ENCODE results near the gene RUNX2.

RUNX2 gene

DNA sequence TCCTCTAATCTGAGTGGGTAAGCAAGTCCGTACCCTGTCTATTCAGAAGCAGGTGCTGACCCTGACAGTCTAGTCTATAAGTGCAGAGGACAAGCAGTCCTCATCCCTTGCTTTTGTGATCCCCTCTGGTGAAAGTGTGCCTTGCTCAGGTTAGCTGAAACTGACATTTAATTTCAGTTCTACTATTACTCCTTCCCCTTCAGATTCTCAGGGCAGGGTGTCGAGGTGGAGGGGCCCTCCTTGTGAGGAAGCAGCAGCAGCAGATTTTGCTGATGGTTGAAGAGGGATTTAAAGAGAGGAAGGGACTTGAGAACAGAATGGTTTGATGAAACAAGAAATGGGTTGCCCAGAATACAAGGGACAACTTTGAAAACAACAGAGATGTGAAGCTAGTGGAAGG lies 378.2 kb downstream of the RUNX2 start:
- no peak for DNase-seq (ENCODE audit: low read depth)

DNA sequence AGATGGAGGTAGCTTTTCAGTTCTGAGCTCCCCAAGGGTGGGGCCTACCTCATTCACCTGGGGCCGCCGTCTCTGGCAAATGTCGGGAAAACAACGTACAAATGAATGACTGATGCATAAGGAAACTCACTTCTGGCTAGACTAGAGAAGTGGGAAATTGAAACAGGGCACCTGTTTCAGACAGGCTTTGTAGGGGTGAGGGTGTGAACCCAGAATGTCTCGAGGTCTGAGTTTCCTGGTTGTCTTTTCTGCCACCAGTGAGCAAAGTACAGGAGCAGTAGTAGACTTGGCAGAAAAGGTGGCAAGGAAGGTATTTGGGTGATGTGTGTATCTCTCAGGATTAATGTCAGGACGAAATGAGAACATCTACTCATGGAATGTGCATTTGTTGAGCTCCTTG lies 379.0 kb downstream of the RUNX2 start:
- TF ChIP-seq, protein P1, sequence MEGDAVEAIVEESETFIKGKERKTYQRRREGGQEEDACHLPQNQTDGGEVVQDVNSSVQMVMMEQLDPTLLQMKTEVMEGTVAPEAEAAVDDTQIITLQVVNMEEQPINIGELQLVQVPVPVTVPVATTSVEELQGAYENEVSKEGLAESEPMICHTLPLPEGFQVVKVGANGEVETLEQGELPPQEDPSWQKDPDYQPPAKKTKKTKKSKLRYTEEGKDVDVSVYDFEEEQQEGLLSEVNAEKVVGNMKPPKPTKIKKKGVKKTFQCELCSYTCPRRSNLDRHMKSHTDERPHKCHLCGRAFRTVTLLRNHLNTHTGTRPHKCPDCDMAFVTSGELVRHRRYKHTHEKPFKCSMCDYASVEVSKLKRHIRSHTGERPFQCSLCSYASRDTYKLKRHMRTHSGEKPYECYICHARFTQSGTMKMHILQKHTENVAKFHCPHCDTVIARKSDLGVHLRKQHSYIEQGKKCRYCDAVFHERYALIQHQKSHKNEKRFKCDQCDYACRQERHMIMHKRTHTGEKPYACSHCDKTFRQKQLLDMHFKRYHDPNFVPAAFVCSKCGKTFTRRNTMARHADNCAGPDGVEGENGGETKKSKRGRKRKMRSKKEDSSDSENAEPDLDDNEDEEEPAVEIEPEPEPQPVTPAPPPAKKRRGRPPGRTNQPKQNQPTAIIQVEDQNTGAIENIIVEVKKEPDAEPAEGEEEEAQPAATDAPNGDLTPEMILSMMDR (IDR thresholded peaks at IDR 0.05; ENCODE audit: low read depth, low read length) = no peak
- TF ChIP-seq MYC (IDR thresholded peaks at IDR 0.05; ENCODE audit: low read depth, low read length) (no peak), POLR2A (IDR thresholded peaks at IDR 0.05; ENCODE audit: extremely low read depth, insufficient read length) (no peak)
- TF ChIP-seq, protein P2, sequence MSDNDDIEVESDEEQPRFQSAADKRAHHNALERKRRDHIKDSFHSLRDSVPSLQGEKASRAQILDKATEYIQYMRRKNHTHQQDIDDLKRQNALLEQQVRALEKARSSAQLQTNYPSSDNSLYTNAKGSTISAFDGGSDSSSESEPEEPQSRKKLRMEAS (IDR thresholded peaks at IDR 0.05; ENCODE audit: low read depth, low read length) = no peak
- DNase-seq (ENCODE audit: low read depth) = no peak
- H3K4me3 ChIP-seq (ENCODE audit: low read depth, low read length) = no peak overlapping the region

More for the DNA sequence above, 378.2 kb downstream of the RUNX2 start:
- H3K4me3 ChIP-seq (ENCODE audit: low read depth, low read length) = no peak overlapping the region
- TF ChIP-seq, protein P2 (IDR thresholded peaks at IDR 0.05; ENCODE audit: low read depth, low read length) = no peak
- TF ChIP-seq POLR2A (IDR thresholded peaks at IDR 0.05; ENCODE audit: extremely low read depth, insufficient read length) = no peak
- TF ChIP-seq, protein P1 (IDR thresholded peaks at IDR 0.05; ENCODE audit: low read depth, low read length) = no peak
- TF ChIP-seq MYC (IDR thresholded peaks at IDR 0.05; ENCODE audit: low read depth, low read length) = no peak

DNA sequence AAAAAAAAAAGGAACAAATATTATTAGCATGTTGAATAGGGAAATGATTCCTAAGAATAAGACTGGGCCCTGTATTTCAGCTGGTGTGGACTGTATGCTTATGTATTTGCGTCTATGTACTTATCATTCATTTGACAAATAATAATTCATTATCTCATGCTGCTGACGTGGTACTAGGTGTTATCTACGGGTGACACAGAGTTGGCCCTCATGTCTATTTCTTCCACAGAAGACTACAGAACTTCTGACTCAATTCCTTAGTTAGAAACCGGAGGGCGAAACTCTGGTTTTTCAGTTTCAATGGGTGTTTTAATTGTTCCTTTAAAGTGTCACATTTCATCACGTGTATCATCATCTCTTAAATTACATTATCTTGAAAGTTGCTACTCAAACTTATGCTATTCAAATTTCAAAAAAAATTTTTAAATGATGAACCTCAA lies 381.7 kb downstream of the RUNX2 start:
- DNase-seq (ENCODE audit: low read depth) = no peak
- TF ChIP-seq, protein P2 (IDR thresholded peaks at IDR 0.05; ENCODE audit: low read depth, low read length) = no peak
- TF ChIP-seq MYC (IDR thresholded peaks at IDR 0.05; ENCODE audit: low read depth, low read length) = no peak
- TF ChIP-seq, protein P1 (IDR thresholded peaks at IDR 0.05; ENCODE audit: low read depth, low read length) = no peak
- TF ChIP-seq POLR2A (IDR thresholded peaks at IDR 0.05; ENCODE audit: extremely low read depth, insufficient read length) = no peak
- H3K4me3 ChIP-seq (ENCODE audit: low read depth, low read length) = no peak overlapping the region

DNA sequence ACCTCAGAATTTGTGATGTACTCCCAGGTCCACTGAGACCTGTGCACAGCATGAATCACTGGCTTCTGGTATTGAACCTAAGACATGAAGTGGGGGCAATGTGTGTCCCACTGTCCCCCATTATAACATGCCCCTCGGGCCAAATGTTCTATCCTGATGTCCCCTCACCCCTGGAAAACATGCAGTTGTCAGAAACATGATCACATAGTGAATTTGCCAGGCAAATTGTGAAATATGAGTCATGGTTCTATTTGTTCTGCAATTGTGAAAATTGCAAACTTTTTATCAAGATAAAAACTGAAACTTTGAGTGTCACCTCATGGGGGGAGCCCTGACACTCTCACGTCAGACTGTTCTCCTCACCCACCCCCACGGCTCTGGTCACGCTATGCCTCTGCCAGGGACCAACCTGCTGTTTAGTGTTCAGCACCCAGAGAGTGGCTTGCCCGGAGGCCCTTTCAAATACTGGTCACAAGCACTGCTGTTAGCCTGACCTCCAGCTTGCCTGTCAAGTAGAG lies 382.2 kb downstream of the RUNX2 start:
- DNase-seq (ENCODE audit: low read depth) = peak; percentile 83
- H3K4me3 ChIP-seq (ENCODE audit: low read depth, low read length) = no peak overlapping the region

DNA sequence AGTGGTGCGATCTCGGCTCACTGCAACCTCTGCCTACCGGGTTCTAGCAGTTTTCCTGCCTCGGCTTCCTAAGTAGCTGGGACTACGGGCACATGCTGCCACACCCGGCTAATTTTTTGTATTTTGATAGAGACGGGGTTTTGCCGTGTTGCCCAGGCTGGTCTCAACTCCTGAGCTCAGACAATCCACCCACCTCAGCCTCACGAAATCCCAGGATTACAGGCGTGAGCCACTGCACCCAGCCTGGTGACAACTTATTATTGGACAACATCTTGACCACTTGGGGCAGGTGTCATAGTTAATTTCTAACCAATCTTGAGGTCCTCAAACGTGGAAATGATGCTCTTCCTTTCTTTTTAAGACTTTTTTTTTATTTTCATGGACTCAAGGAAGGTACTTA lies 383.9 kb downstream of the RUNX2 start:
- no peak overlapping the region for H3K4me3 ChIP-seq (ENCODE audit: low read depth, low read length)
- TF ChIP-seq MYC (IDR thresholded peaks at IDR 0.05; ENCODE audit: low read depth, low read length) (no peak), POLR2A (IDR thresholded peaks at IDR 0.05; ENCODE audit: extremely low read depth, insufficient read length) (no peak)
- TF ChIP-seq, protein P1 (IDR thresholded peaks at IDR 0.05; ENCODE audit: low read depth, low read length) = no peak
- TF ChIP-seq, protein P2 (IDR thresholded peaks at IDR 0.05; ENCODE audit: low read depth, low read length) = no peak
- no peak for DNase-seq (ENCODE audit: low read depth)

More for the DNA sequence above, 382.2 kb downstream of the RUNX2 start:
- TF ChIP-seq MYC (IDR thresholded peaks at IDR 0.05; ENCODE audit: low read depth, low read length) (no peak), POLR2A (IDR thresholded peaks at IDR 0.05; ENCODE audit: extremely low read depth, insufficient read length) (no peak)
- TF ChIP-seq, protein P2 (IDR thresholded peaks at IDR 0.05; ENCODE audit: low read depth, low read length) = 0 out of 2 replicates have a peak, but pooled peaks have one; percentile 28

DNA sequence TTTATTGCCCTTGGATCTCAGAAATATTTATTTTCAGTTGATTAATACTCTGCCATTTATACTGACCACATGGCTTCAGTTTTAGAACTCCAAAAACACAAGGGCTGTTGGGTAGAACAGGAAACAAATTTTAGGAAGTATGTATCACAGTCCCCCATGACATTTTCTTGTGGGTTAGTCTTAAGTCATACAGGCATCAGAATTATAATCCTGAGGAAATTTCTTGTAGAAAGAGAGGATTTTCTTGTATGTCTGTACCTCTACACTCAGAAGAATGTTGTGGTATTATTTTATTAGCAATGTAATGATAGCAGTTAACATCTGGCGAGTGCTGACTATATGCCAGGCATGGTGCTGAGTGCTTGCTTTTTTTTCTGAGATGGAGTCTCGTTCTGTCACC lies 384.7 kb downstream of the RUNX2 start:
- peak; percentile 61 for DNase-seq (ENCODE audit: low read depth)
- TF ChIP-seq, protein P2 (IDR thresholded peaks at IDR 0.05; ENCODE audit: low read depth, low read length) = 0 out of 2 replicates have a peak, but pooled peaks have one; percentile 33
- TF ChIP-seq POLR2A (IDR thresholded peaks at IDR 0.05; ENCODE audit: extremely low read depth, insufficient read length) = no peak
- TF ChIP-seq MYC (IDR thresholded peaks at IDR 0.05; ENCODE audit: low read depth, low read length) = peak; percentile 12; the same call in 1 of the 2 replicates
- TF ChIP-seq, protein P1 (IDR thresholded peaks at IDR 0.05; ENCODE audit: low read depth, low read length) = no peak
- no peak overlapping the region for H3K4me3 ChIP-seq (ENCODE audit: low read depth, low read length)

Data from NB4 (cell line).